Activated T-cell treated with anti-CD3 and anti-CD28 coated beads, Interleukin-2, amount 50 U/mL, for 48 hours (primary cell): ENCODE results near the gene KIF27.
"Not testable (repeated sequence)": the region's sequence is repeated elsewhere in the genome, so short reads cannot be mapped to it uniquely, and the experiment has no call there.

Experiments
- DNase-seq, 2 experiments: peaks; one replicate each; pipeline ENCODE4 v3.0.0-alpha.2; 2020

The KIF27 gene, protein sequence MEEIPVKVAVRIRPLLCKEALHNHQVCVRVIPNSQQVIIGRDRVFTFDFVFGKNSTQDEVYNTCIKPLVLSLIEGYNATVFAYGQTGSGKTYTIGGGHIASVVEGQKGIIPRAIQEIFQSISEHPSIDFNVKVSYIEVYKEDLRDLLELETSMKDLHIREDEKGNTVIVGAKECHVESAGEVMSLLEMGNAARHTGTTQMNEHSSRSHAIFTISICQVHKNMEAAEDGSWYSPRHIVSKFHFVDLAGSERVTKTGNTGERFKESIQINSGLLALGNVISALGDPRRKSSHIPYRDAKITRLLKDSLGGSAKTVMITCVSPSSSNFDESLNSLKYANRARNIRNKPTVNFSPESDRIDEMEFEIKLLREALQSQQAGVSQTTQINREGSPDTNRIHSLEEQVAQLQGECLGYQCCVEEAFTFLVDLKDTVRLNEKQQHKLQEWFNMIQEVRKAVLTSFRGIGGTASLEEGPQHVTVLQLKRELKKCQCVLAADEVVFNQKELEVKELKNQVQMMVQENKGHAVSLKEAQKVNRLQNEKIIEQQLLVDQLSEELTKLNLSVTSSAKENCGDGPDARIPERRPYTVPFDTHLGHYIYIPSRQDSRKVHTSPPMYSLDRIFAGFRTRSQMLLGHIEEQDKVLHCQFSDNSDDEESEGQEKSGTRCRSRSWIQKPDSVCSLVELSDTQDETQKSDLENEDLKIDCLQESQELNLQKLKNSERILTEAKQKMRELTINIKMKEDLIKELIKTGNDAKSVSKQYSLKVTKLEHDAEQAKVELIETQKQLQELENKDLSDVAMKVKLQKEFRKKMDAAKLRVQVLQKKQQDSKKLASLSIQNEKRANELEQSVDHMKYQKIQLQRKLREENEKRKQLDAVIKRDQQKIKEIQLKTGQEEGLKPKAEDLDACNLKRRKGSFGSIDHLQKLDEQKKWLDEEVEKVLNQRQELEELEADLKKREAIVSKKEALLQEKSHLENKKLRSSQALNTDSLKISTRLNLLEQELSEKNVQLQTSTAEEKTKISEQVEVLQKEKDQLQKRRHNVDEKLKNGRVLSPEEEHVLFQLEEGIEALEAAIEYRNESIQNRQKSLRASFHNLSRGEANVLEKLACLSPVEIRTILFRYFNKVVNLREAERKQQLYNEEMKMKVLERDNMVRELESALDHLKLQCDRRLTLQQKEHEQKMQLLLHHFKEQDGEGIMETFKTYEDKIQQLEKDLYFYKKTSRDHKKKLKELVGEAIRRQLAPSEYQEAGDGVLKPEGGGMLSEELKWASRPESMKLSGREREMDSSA (N-terminal part only)

DNA sequence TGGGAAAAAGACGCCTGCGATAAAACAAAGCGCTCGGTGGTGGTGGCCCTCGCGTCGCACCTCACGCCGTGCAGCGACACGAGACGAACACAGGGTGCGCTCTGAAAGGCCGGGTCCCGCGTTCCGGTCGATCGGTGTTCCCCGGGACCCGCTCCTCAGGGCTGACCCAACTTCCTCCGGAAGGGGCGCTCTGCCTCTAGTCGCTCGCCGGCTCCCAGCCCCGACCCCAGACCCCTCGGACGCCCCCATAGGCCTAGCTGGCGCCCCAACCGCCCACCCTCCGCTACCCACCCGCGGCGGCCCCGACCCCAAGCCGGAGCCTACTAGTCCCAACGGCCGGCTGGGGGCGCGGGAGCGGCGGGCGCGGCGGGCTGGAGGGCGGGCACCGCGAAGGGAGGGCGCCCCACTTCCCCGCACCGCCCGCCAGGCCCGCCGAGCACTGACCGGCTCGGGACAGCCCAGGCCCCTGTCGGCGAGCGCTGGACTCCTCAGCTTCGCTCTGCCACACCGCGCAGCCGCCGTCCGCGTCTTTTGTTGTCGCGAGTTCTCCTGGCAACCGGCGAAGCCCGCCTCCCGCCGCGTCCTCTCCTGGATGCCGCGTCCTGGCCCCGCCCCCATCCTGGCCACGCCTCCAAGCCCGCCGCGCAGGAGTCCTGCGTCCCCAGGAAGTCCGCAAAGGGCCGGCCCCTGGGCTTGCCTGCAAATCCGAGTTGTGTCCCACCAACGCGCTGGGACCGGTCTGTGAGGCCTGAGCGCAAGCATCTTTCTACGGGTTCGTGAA lies at the start of gene KIF27:
TSS of gene KIF27 (minus strand) at position 506 of the 781 bp plus-strand sequence. CDS start 5,841 bp downstream, outside the sequence.
- DNase-seq: peak; percentile 98 to 99

GRCh38 chr9:83969602-83970001 lies 48.4 kb upstream of the KIF27 start:
- no peak for DNase-seq

- DNase-seq: no peak
Observed at GRCh38 chr9:83967073-83967472, 45.8 kb upstream of the KIF27 start.

DNA sequence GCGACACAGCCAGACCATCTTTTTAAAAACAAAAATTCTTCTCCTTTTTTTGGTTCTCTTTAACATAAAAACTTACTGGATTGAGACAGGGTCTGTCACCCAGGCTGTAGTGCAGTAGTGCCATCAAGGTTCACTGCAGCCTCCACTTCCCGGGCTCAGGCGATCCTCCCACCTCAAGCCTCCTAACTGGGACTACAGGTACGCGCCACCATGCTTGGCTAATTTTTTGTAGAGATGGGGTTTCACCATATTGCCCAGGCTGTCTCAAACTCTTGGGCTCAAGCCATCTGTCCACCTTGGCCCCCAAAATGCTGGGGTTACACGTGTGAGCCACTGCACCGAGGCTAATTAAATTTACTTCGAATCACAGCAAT lies 45.0 kb upstream of the KIF27 start:
- DNase-seq: no peak

DNA sequence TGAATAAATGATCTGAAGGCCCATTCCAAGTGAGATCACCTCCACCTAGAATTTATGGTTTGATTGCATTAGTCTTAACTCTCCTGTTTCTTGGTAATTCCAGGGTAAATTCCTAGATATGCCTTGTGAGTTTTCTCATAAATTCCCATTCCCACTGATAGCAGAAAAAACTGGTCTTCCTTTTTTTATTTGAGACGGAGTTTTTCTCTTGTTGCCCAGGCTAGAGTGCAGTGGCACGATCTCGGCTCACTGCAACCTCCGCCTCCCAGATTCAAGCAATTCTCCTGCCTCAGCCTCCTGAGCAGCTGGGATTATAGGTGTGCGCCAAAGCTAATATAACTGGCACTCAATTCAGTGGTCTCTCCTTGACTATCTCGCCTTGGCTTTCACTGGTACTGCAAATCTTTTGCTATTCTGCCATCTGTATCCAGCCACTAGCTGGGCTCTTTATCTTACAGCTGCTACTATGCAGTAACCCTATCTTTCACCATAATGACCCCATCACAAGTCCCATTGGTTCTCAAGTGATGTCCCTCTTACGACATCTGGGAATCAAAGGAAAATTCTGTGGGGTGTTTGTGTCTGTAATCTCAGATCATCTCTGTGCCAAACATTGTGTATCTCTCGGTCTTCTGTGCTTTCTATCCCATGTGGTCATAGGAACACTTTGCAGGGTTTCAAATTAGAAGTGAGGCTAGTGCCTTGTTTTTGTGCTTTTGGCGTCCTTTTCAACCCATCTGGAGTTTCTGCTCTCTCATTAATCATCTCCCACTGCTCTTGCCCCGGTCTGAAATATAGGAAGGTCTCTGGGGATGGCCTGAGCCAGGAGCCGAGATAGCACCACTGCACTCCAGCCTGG lies 44.3 kb upstream of the KIF27 start:
- no peak for DNase-seq

DNA sequence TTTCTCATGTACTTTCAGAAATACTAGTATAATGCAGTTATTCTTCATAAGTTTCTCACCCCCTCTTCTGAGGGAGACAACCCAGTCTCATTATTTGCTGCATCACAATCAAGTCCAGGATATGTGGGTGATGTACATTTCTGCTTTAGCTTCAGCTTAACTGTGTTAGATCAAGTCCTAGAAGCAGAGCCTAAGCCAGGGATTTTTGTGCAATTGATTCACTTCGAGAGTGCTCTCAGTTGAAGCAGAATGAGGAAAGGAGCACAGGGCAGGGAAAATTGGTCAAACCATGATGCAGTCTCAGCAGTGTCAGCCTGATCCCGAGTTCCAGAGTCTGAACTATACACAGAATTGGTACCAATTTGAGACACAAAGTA lies 43.7 kb upstream of the KIF27 start:
- no peak for DNase-seq

GRCh38 chr9:83962165-83962564 lies 40.9 kb upstream of the KIF27 start:
- no peak for DNase-seq

GRCh38 chr9:83960991-83961390 lies 39.8 kb upstream of the KIF27 start:
- no peak for DNase-seq

DNA sequence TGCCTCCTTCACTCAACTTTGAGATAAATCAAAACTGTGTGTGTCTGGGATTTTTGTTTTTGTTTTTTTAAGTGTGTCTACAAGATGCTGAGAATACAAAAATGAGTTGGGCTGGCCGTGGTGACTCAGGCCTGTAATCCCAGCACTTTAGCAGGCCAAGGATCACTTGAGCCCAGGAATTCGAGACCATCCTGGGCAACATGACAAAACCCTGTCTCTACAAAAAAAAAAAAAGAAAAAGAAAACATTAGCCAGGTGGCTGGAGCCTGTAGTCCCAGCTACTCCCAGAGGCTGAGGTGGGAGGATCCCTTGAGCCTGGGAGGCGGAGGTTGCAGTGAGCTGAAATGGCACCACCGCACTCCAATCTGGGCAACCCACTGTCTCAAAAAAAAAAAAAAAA lies 37.8 kb upstream of the KIF27 start:
- DNase-seq: no peak

DNA sequence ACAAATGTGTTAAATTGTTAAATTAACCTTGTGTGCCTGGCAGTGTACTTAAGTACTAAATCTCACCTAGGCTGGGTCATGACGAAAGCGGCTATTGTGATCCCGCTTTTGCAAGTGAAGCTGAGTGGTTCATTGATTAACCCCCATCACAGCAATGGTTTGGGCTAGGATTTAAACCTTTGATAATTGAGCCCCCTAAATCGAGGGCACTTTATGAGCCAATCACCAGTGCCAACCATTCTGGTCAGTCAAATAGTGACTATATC lies 35.9 kb upstream of the KIF27 start:
- DNase-seq: no peak

DNA sequence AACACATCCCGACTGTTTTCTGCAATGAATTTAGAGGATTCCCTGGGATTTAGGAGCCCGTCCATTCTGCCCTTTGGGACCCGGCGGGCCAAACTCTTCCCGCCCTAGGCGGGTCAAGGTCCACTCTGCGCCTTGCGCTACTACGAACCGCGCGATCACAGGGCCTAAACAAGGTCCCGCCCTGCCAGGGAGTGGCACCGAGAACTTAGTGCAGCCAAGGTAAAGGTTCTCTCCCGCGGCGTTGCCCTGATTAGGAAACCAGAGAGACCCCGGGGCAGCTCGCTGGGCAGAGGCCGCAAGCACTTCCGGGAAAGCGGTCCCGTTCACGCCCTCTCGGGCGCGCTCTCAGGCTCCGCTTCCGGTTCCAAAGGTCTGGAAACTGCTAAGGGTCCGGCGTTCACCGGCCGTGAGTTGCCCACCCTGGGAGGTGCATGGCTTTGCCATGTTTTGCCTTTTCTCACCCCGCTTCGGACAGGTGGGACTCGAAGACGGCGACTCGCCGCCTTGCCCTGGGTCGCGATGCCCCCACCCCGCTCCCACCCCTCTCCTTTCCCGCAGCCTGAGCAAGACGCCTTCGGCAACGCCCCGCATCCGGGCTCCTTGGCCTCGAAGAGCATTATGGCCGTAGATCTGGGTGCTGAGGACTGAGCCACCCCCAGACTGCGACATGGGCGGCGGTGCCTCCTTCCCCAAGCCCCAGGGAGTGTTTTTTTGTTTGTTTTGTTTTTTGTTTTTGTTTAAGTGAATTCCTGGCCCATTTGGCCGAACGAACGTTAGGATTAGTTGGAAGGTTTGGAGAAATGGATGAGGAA lies 35.4 kb upstream of the KIF27 start:
- peak; percentile 80 to 83 for DNase-seq

DNA sequence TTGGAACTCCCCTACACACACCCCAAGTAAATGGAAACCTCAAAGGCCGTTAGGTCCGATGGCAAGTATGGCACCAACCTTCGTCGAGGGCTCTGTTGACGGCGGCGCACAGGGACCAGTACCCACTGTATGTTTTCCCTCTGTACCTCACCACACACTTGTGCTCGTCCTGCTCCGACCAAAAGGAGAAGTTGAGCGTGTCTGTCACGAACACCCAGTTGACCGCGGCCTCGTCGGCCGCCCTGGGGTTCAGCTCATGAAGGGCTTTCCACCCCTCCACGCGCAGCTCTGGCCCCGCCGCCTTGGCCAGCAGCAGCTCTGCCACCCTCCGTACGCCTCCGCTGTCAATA lies 34.8 kb upstream of the KIF27 start:
- peak; percentile 60 to 65 for DNase-seq

DNA sequence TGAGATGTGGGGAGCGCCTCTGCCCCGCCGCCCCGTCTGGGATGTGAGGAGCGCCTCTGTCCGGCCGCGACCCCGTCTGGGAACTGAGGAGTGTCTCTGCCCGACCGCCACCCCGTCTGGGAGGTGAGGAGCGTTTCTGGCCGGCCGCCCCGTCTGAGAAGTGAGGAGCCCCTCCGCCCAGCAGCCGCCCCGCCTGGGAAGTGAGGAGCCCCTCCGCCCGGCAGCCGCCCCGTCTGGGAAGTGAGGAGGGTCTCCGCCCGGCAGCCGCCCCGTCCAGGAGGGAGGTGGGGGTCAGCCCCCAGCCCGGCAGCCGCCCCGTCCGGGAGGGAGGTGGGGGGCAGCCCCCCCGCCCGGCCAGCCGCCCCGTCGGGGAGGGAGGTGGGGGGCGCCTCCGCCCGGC lies 26.9 kb upstream of the KIF27 start:
- DNase-seq: not testable (repeated sequence)

GRCh38 chr9:83940590-83941303 lies 19.5 kb upstream of the KIF27 start:
- no peak for DNase-seq

- peak in 1 of 2 experiments; percentile 29 for DNase-seq
Observed at GRCh38 chr9:83937861-83938455, 16.7 kb upstream of the KIF27 start.

- DNase-seq: no peak
Observed at GRCh38 chr9:83936523-83936922, 15.3 kb upstream of the KIF27 start.

- no peak for DNase-seq
Observed at GRCh38 chr9:83935276-83935935, 14.2 kb upstream of the KIF27 start.

DNA sequence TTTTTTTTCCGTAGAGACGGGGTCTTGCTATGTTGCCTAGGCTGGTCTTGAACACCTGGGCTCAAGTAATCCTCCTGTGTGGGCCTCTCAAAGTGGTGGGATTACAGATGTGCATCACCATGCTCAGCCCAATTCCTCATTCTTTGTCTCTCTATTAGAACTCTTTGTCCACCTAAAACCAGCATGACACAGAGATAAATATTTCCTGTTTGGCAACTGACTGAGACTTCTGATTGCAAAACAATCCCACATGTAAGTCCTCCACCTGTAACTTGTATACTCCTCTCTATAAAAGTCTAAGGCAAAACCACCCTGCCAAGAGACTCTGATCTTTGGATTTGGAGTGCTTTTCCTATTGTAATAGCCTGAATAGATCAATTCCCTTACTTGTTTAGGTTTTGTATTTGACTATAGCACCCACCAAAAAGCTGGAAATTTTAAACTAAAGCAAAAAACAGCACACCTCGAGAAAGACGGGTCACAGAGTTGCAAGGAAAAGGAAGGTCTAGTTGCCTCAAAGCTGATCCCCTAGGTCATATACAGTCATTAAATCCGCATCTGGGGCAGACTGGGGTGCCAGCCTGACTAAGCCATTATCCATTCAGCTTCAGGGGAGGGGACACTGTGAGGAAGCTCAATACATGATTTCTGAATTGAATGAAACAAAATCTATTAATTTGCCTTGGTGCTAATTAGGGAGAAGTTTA lies 13.5 kb upstream of the KIF27 start:
- DNase-seq: no peak
